Endothelial cell of umbilical vein (primary cell): ENCODE data around the gene PDCD1. TPM values are rescaled to one million over a fixed set of nuclear protein-coding genes. Genes with fewer than 3 reads are reported as not detected.

Source experiments
- BruUV-seq: library from RNA; stranded (reverse); fragments of 400-500 nt; replicated peaks from 2 replicates; lab custom pipeline; 2021; lab: Mats Ljungman, UMichigan
- CTCF ChIA-PET: fragments of 300-600, 350-600 bp; sonication (Branson Sonifier 250); formaldehyde crosslinking; loops from one replicate; lab custom pipeline; 2021; ENCODE audit warnings: antibody characterized with exemption, inconsistent platforms; lab: Charles Lee
- POLR2A ChIA-PET: fragments of 300-600, 350-600 bp; sonication (Branson Sonifier 250); formaldehyde crosslinking; loops from one replicate; lab custom pipeline; 2021; ENCODE audit warnings: antibody characterized with exemption, inconsistent platforms; lab: Charles Lee
- DNase-seq: peaks from one replicate; pipeline ENCODE4 v3.0.0-alpha.2; 2011; ENCODE audit warnings: low read depth, low spot score
- FAIRE-seq: peaks from 2 replicates; lab custom pipeline; 2011; peaks lifted over from hg19 to GRCh38; lab: Jason Lieb, UNC
- H2AFZ ChIP-seq: 2 replicates; pipeline ENCODE4 v1.6.0; 2012; ENCODE audit warnings: low read depth, low read length, control low read depth, inconsistent platforms
- H3K27ac ChIP-seq: 2 replicates; pipeline ENCODE4 v1.5.1; 2011; ENCODE audit warnings: low read depth, mild to moderate bottlenecking, control low read depth, low read length, moderate library complexity; ENCODE audit not compliant: insufficient read depth
- H3K27me3 ChIP-seq, 2 experiments: 2 replicates each; pipeline versions ENCODE4 v1.6.0 to v1.6.1; 2011; ENCODE audit warnings: low read length in 2 of 2, mixed read lengths in 1 of 2; ENCODE audit not compliant: control insufficient read depth in 2 of 2, insufficient read depth in 2 of 2
- H3K36me3 ChIP-seq, 2 experiments: 2 replicates in 1 of 2; 3 replicates in 1 of 2; pipeline ENCODE4 v1.5.1; 2011; ENCODE audit warnings: low read length in 2 of 2, mild to moderate bottlenecking in 1 of 2, moderate library complexity in 1 of 2; ENCODE audit not compliant: control insufficient read depth in 2 of 2, insufficient read depth in 2 of 2; ENCODE audit errors: extremely low read depth in 1 of 2
- H3K4me1 ChIP-seq: 3 replicates; pipeline ENCODE4 v1.5.1; 2011; ENCODE audit warnings: mild to moderate bottlenecking, low read length; ENCODE audit not compliant: control insufficient read depth, insufficient read depth; ENCODE audit errors: extremely low read depth
- H3K4me2 ChIP-seq: 2 replicates; pipeline ENCODE4 v1.6.1; 2011; ENCODE audit warnings: low read length, control low read depth, mixed read lengths; ENCODE audit not compliant: insufficient read depth
- H3K4me3 ChIP-seq, 3 experiments: fragments of 200-600 bp in 1 of 3; sonication (generic), shearing (Covaris generic) in 1 of 3; replicated peaks in 1 of 3; 2 replicates each; pipeline ENCODE4 v1.5.1; 2011 to 2016; ENCODE audit warnings: control low read depth in 3 of 3, low read length in 3 of 3, mild to moderate bottlenecking in 2 of 3, inconsistent platforms in 1 of 3, low read depth in 1 of 3, moderate library complexity in 1 of 3; ENCODE audit not compliant: insufficient read depth in 1 of 3
- H3K79me2 ChIP-seq: 2 replicates; pipeline ENCODE4 v1.6.0; 2012; ENCODE audit warnings: low read length, inconsistent platforms; ENCODE audit not compliant: control insufficient read depth, insufficient read depth
- H3K9ac ChIP-seq: replicated peaks from 2 replicates; pipeline ENCODE3; 2011; ENCODE audit warnings: low read length, control low read depth; ENCODE audit not compliant: insufficient read depth; ENCODE audit errors: extremely low read depth
- H3K9me1 ChIP-seq: replicated peaks from 3 replicates; pipeline ENCODE4 v1.6.0; 2011; ENCODE audit warnings: mild to moderate bottlenecking, low read length; ENCODE audit not compliant: control insufficient read depth, insufficient read depth; ENCODE audit errors: extremely low read depth
- H3K9me3 ChIP-seq: replicated peaks from 2 replicates; pipeline ENCODE4 v1.5.1; 2012; ENCODE audit warnings: low read length, inconsistent platforms; ENCODE audit not compliant: control insufficient read depth, insufficient read depth
- H4K20me1 ChIP-seq: replicated peaks from 2 replicates; pipeline ENCODE3; 2011; ENCODE audit warnings: mild to moderate bottlenecking, low read length; ENCODE audit not compliant: control insufficient read depth, insufficient read depth; ENCODE audit errors: extremely low read depth
- CTCF ChIP-seq, 2 donors: IDR thresholded peaks; 1 replicate in 1 of 2; 2 replicates in 1 of 2; pipeline ENCODE4 v1.5.1; 2011; ENCODE audit warnings: low read length in 2 of 2, mild to moderate bottlenecking in 2 of 2, moderate library complexity in 2 of 2, control low read depth in 1 of 2, inconsistent platforms in 1 of 2, low read depth in 1 of 2; ENCODE audit not compliant: insufficient read depth in 1 of 2; ENCODE audit errors: extremely low read depth in 1 of 2
- EZH2 ChIP-seq: IDR thresholded peaks from 2 replicates; pipeline ENCODE4 v1.6.1; 2012; ENCODE audit warnings: borderline replicate concordance, low read depth, mild to moderate bottlenecking, moderate library complexity, low read length, inconsistent platforms; ENCODE audit not compliant: severe bottlenecking
- FOS ChIP-seq: IDR thresholded peaks from 2 replicates; pipeline ENCODE4 v1.6.1; 2011; ENCODE audit warnings: mild to moderate bottlenecking, low read length, moderate library complexity, borderline replicate concordance; ENCODE audit not compliant: insufficient read depth
- GATA2 ChIP-seq: IDR thresholded peaks from 2 replicates; pipeline ENCODE4 v1.7.0; 2011; ENCODE audit warnings: low read depth, mild to moderate bottlenecking, moderate library complexity, mixed read lengths, low read length; ENCODE audit not compliant: insufficient read length, insufficient read depth
- JUN ChIP-seq: IDR thresholded peaks from 2 replicates; pipeline ENCODE4 v1.6.1; 2011; ENCODE audit warnings: borderline replicate concordance, low read depth; ENCODE audit not compliant: insufficient read length, insufficient read depth
- MAX ChIP-seq: IDR thresholded peaks from 2 replicates; pipeline ENCODE4 v1.6.1; 2011; ENCODE audit not compliant: insufficient read depth, insufficient read length
- MYC ChIP-seq: IDR thresholded peaks from one replicate; pipeline ENCODE4 v1.6.1; 2011; ENCODE audit warnings: mild to moderate bottlenecking, low read depth, low read length
- POLR2A ChIP-seq: IDR thresholded peaks from 2 replicates; pipeline ENCODE4 v1.6.1; 2012; ENCODE audit warnings: low read depth, mild to moderate bottlenecking, control low read depth, low read length
- POLR2AphosphoS5 ChIP-seq: IDR thresholded peaks from 2 replicates; pipeline ENCODE4 v1.6.1; 2012; ENCODE audit warnings: low read depth, mild to moderate bottlenecking, control low read depth, low read length, moderate library complexity; ENCODE audit not compliant: insufficient read depth
- dilution Hi-C: fragments of 300-500 bp; cut with MboI; formaldehyde crosslinking; loops from one replicate; pipeline ENCODE4 v1.15.0; 2019; ENCODE audit warnings: low sequenced_read_pairs; ENCODE audit not compliant: extremely low pct_ligation_motif_present
- intact Hi-C: fragments of 100-400 bp; cut with micrococcal nuclease; formaldehyde crosslinking; loops from one replicate; pipeline ENCODE4 v1.10.0; 2022
- polyA plus RNA-seq, 4 experiments: library from polyadenylated mRNA; depleted of rRNA in 3 of 4; stranded (reverse) in 3 of 4; unstranded in 1 of 4; fragments of >200 nt; gene quantifications; 2 replicates each; pipeline versions ENCODE4 v1.2.1 to v1.2.3, GENCODE V29; 2011 to 2012; ENCODE audit warnings: missing spikeins in 1 of 4
- total RNA-seq: library from RNA; stranded (reverse); gene quantifications from 2 replicates; pipeline ENCODE4 v1.2.3, GENCODE V29; 2021

PDCD1 gene
- total and polyA plus RNA-seq, 2 donors (not counting 3 experiments of a cell fraction or from before 2014, with no cell fraction given): not detected

- ChIA-PET POLR2A (no interaction called here), CTCF (interaction anchor here (1.0 to 1.5 kb wide), 5 partner anchors 8 to 64 kb away, joined by 3 to 4 read pairs (median 4); no protein-coding TSS in a partner anchor)
- dilution Hi-C loops: no loop called here
- DNase-seq: no peak
- H3K9ac ChIP-seq: no peak overlapping the region
- no TSS peak for BruUV-seq
- no peak for FAIRE-seq
- no peaks in the 10 kb centered on the region for H3K79me2 ChIP-seq
- peaks cover 15 to 18% of the 10 kb centered on the region in 2 experiments for H3K27me3 ChIP-seq
- no peak overlapping the region for H3K4me3 ChIP-seq
- no peak overlapping the region for H3K27ac ChIP-seq
- TF ChIP-seq MYC (no peak), POLR2A (no peak), FOS (no peak), POLR2AphosphoS5 (no peak), GATA2 (no peak), JUN (no peak), MAX (no peak), EZH2 (no peak), CTCF (IDR thresholded peaks at IDR 0.05; ENCODE audit: extremely low read depth in 1 of 2, insufficient read depth in 1 of 2, low read depth in 1 of 2, low read length in 2 of 2) (no peak)
- H2AFZ ChIP-seq: no peak overlapping the region
- peaks cover 5% of the 10 kb centered on the region for H3K4me1 ChIP-seq
- no peaks in the 10 kb centered on the region for H3K36me3 ChIP-seq
- intact Hi-C loops: no loop called here
- no peaks in the 10 kb centered on the region for H3K9me3 ChIP-seq
- no peak overlapping the region for H3K4me2 ChIP-seq
- no peaks in the 10 kb centered on the region for H4K20me1 ChIP-seq
- H3K9me1 ChIP-seq: no peaks in the 10 kb centered on the region
Measured at GRCh38 chr2:241804326-241805229, 54.1 kb downstream of the PDCD1 start.
